HepG2 (cell line): ENCODE data around the gene ZFAND2B. TPM values are rescaled to one million over a fixed set of nuclear protein-coding genes. Genes with fewer than 3 reads are reported as not detected.

Experiments used
- ATAC-seq: fragments of 200-7000 bp; cut with Tn5 transposase; 3 replicates; pipeline ENCODE4 v1.9.1; 2020; ENCODE audit warnings: mild to moderate bottlenecking, moderate library complexity
- BruUV-seq: library from RNA; stranded (reverse); fragments of 400-500 nt; replicated peaks from 2 replicates; lab custom pipeline; 2021; lab: Mats Ljungman, UMichigan
- CTCF ChIA-PET: fragments of 300-600 bp; formaldehyde crosslinking; extraction: SDS; loops from one replicate; lab custom pipeline; 2021; ENCODE audit warnings: low total read pairs, inconsistent platforms, low intra/inter-chr PET ratio; lab: Yijun Ruan, JAX
- POLR2A ChIA-PET: fragments of 350-600 bp; sonication (Branson Sonifier 250); formaldehyde crosslinking; loops from one replicate; lab custom pipeline; 2020; ENCODE audit warnings: antibody characterized with exemption, inconsistent platforms; lab: Yijun Ruan, JAX
- DNase-seq: peaks from one replicate; pipeline ENCODE4 v3.0.0-alpha.2; 2015; ENCODE audit warnings: low spot score
- FAIRE-seq: peaks from 3 replicates; lab custom pipeline; 2011; peaks lifted over from hg19 to GRCh38; lab: Jason Lieb, UNC
- H2AFZ ChIP-seq: one replicate; pipeline ENCODE4 v1.6.1; 2011; ENCODE audit warnings: low read length, inconsistent platforms
- H3K27ac ChIP-seq: fragments of 300-600 bp; 3 replicates; pipeline ENCODE4 v1.8.0; 2011; ENCODE audit warnings: mixed run types, mild to moderate bottlenecking, mixed read lengths, low read length, inconsistent platforms; ENCODE audit not compliant: insufficient read depth; ENCODE audit errors: extremely low read length
- H3K27me3 ChIP-seq, 2 experiments: fragments of 200-600 bp in 1 of 2; 2 replicates in 1 of 2; 3 replicates in 1 of 2; pipeline versions ENCODE4 v1.6.0 to v1.8.0; 2011; ENCODE audit warnings: low read length in 2 of 2, mild to moderate bottlenecking in 2 of 2, moderate library complexity in 2 of 2, inconsistent platforms in 1 of 2; ENCODE audit not compliant: insufficient read depth in 2 of 2, control insufficient read depth in 1 of 2
- H3K36me3 ChIP-seq, 2 experiments: fragments of 200-600 bp in 1 of 2; replicated peaks in 1 of 2; 2 replicates in 1 of 2; 3 replicates in 1 of 2; pipeline versions ENCODE4 v1.5.1 to v1.8.0; 2011; ENCODE audit warnings: low read length in 2 of 2, inconsistent platforms in 1 of 2; ENCODE audit not compliant: insufficient read depth in 2 of 2, control insufficient read depth in 1 of 2
- H3K4me1 ChIP-seq: 2 replicates; pipeline ENCODE4 v1.5.1; 2012; ENCODE audit warnings: low read length, inconsistent platforms; ENCODE audit not compliant: insufficient read depth
- H3K4me2 ChIP-seq: 2 replicates; pipeline ENCODE4 v1.6.0; 2011; ENCODE audit warnings: low read depth, low read length, inconsistent platforms
- H3K4me3 ChIP-seq, 3 experiments: fragments of 200-600 bp in 1 of 3; sonication (generic), shearing (Covaris generic) in 1 of 3; replicated peaks in 1 of 3; 2 replicates each; pipeline ENCODE4 v1.5.1; 2011 to 2016; ENCODE audit warnings: low read length in 3 of 3, inconsistent platforms in 2 of 3, low read depth in 2 of 3, mild to moderate bottlenecking in 2 of 3, control low read depth in 1 of 3, mixed read lengths in 1 of 3; ENCODE audit not compliant: insufficient read depth in 1 of 3
- H3K79me2 ChIP-seq: one replicate; pipeline ENCODE4 v1.6.1; 2011; ENCODE audit warnings: low read length, inconsistent platforms; ENCODE audit not compliant: insufficient read depth
- H3K9ac ChIP-seq: 2 replicates; pipeline ENCODE4 v1.6.0; 2011; ENCODE audit warnings: mild to moderate bottlenecking, low read depth, low read length, inconsistent platforms; ENCODE audit not compliant: insufficient read depth
- H3K9me3 ChIP-seq: 2 replicates; pipeline ENCODE4 v1.5.1; 2012; ENCODE audit warnings: mild to moderate bottlenecking, low read length
- H4K20me1 ChIP-seq: 2 replicates; pipeline ENCODE4 v1.6.0; 2011; ENCODE audit warnings: inconsistent platforms, mild to moderate bottlenecking, low read length, moderate library complexity; ENCODE audit not compliant: insufficient read depth
- GATA4 ChIP-seq: sonication (generic); IDR thresholded peaks from 2 replicates; pipeline ENCODE4 v1.6.1; 2016; ENCODE audit warnings: antibody characterized with exemption, low read depth, borderline replicate concordance
- PTBP1 ChIP-seq: fragments of 200-400 bp; formaldehyde crosslinking; IDR thresholded peaks from 2 replicates; pipeline ENCODE4 v1.6.1; 2018; ENCODE audit warnings: low read length, low read depth; ENCODE audit not compliant: poor library complexity, severe bottlenecking
- RBM22 ChIP-seq: fragments of 200-400 bp; formaldehyde crosslinking; optimal IDR thresholded peaks from 2 replicates; pipeline ENCODE3; 2017; ENCODE audit warnings: mild to moderate bottlenecking, low read length, moderate library complexity
- WGBS: methylation state at CpG from one replicate; pipeline ENCODE4 v1.1.6; 2017; ENCODE audit warnings: low lambda C conversion rate; 5-methylcytosine and 5-hydroxymethylcytosine counted together
- in situ Hi-C: cut with HindIII; loops from 2 replicates; pipeline ENCODE4 v1.10.0; 2017; ENCODE audit warnings: low pct_unique_long_range_greater_than_20kb; ENCODE audit not compliant: extremely low pct_ligation_motif_present
- intact Hi-C: fragments of 100-400 bp; cut with micrococcal nuclease; formaldehyde crosslinking; loops from one replicate; pipeline ENCODE4 v1.10.0; 2022; ENCODE audit not compliant: unreplicated experiment
- polyA plus RNA-seq, 8 experiments: library from polyadenylated mRNA; depleted of rRNA in 3 of 8; stranded (reverse) in 7 of 8; unstranded in 1 of 8; fragments of >200 nt; fragmentation: Illumina TruSeq in 4 of 8; extraction: Trizol in 4 of 8; gene quantifications; 2 replicates each; pipeline versions ENCODE4 v1.2.1 to v1.2.3, GENCODE V29; 2011 to 2016; ENCODE audit warnings: low read depth in 4 of 8, missing spikeins in 1 of 8, mixed read lengths in 1 of 8; ENCODE audit not compliant: insufficient read depth in 1 of 8
- total RNA-seq, 5 experiments: library from RNA; depleted of rRNA; stranded (reverse); fragments of >200 nt; fragmentation: Illumina TruSeq; extraction: Trizol; gene quantifications; 2 replicates each; pipeline ENCODE4 v1.2.3, GENCODE V29; 2016; ENCODE audit warnings: low read depth in 1 of 5
- TF ChIP-seq, protein P1 (sequence below), 2 experiments: sonication (generic) in 1 of 2; formaldehyde crosslinking in 1 of 2; IDR thresholded peaks; 2 replicates each; pipeline versions ENCODE4 v1.5.1 to v1.6.1; 2011 to 2020; ENCODE audit warnings: borderline replicate concordance in 1 of 2, low read depth in 1 of 2, low read length in 1 of 2, mild to moderate bottlenecking in 1 of 2, missing genetic modification reagents in 1 of 2, moderate library complexity in 1 of 2

The ZFAND2B gene
- total and polyA plus RNA-seq, 2 of the 13 experiments (the other 11 are each of a cell fraction or from before 2014, with no cell fraction given) = 53.3 to 115 TPM

DNA sequence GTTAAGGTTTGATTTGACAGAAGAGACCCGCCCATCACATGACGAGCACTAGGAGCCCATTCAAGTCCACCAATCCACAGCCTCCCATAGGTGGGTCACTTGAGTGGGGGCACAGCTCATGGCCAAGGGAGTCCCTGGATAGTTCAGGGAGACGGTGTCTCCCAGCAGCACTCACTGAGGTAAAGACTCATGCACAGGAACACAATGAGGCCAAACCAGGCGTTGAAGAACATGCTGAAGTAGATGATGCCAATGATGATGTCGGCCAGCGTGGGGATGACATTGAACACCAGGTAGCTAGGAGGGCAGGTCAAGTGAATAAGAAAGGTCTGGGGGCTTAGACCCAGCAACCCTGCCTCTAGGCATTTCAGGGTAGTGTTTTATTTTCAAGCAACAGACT, 8.2 kb downstream of the ZFAND2B start:
- DNase-seq (no peak), ATAC-seq (no peak), FAIRE-seq (no peak)
- Histone ChIP-seq H3K4me2 (no peak overlapping the region), H3K27me3 (no peaks in the 10 kb centered on the region), H3K27ac (no peak overlapping the region), H4K20me1 (no peaks in the 10 kb centered on the region), H3K4me3 (no peak overlapping the region), H3K79me2 (peaks cover 11% of the 10 kb centered on the region), H3K9me3 (no peaks in the 10 kb centered on the region), H3K9ac (no peak overlapping the region), H3K36me3 (peaks cover 36 to 59% of the 10 kb centered on the region in 2 experiments), H2AFZ (no peak overlapping the region), H3K4me1 (peaks cover 61% of the 10 kb centered on the region)
- WGBS = 96% methylated on average over 6 of the region's 6 CpGs
- BruUV-seq = no TSS peak
- in situ Hi-C loops (no loop called here), intact Hi-C loops (no loop called here)
- ChIA-PET POLR2A (interaction anchor here (1.0 to 6.2 kb wide), 3 partner anchors 7 to 34 kb away, joined by 3 to 196 read pairs (median 65); partner anchors contain the start of genes GLB1L, STK16 and ZFAND2B), CTCF (no interaction called here)
- TF ChIP-seq, protein P1, sequence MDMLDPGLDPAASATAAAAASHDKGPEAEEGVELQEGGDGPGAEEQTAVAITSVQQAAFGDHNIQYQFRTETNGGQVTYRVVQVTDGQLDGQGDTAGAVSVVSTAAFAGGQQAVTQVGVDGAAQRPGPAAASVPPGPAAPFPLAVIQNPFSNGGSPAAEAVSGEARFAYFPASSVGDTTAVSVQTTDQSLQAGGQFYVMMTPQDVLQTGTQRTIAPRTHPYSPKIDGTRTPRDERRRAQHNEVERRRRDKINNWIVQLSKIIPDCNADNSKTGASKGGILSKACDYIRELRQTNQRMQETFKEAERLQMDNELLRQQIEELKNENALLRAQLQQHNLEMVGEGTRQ (IDR thresholded peaks at IDR 0.05; ENCODE audit: low read depth, low read length) = no peak
- TF ChIP-seq, protein P1 (CRISPR knock-in tag; IDR thresholded peaks at IDR 0.05; ENCODE audit: borderline replicate concordance) = no peak
- TF ChIP-seq PTBP1 (no peak), RBM22 (peak; percentile 40), GATA4 (no peak)
